HG03460 (cell line): Measurements from ENCODE around the gene TEX2.

Experiments
- ATAC-seq: cut with Tn5 transposase; IDR thresholded peaks from one replicate; pipeline ENCODE4 v1.9.1; 2021; ENCODE audit not compliant: unreplicated experiment

Gene TEX2

GRCh38 chr17:64147110-64148016, 115.7 kb downstream of the TEX2 start:
- no peak for ATAC-seq

- peak; percentile 5 for ATAC-seq
These were observed 116.5 kb downstream of the TEX2 start for GRCh38 chr17:64146418-64147109.

GRCh38 chr17:64145751-64146417, 117.2 kb downstream of the TEX2 start:
- ATAC-seq = peak; percentile 93

- ATAC-seq = peak; percentile 9
These were observed 117.7 kb downstream of the TEX2 start for GRCh38 chr17:64145375-64145750.

GRCh38 chr17:64139542-64139941, 123.5 kb downstream of the TEX2 start:
- ATAC-seq = no peak

GRCh38 chr17:64138441-64138840, 124.6 kb downstream of the TEX2 start:
- no peak for ATAC-seq

- ATAC-seq = no peak
These were observed 128.1 kb downstream of the TEX2 start for GRCh38 chr17:64135000-64135399.

GRCh38 chr17:64134216-64134970, 128.7 kb downstream of the TEX2 start:
- ATAC-seq = no peak

GRCh38 chr17:64133546-64134215, 129.4 kb downstream of the TEX2 start:
- ATAC-seq = no peak

GRCh38 chr17:64131606-64132270, 131.3 kb downstream of the TEX2 start:
- ATAC-seq = no peak

- ATAC-seq = peak; percentile 16
These were observed 132.5 kb downstream of the TEX2 start for GRCh38 chr17:64130559-64131001.

- ATAC-seq = peak; percentile 73
These were observed 133.1 kb downstream of the TEX2 start, which contains the start of gene ERN1 for GRCh38 chr17:64129765-64130558. ERN1 (minus strand) TSS chr17:64130144; CDS start chr17:64130029, 115 bp downstream.

- ATAC-seq = no peak
These were observed 133.6 kb downstream of the TEX2 start for GRCh38 chr17:64129515-64129764.

GRCh38 chr17:64128787-64129514, 134.1 kb downstream of the TEX2 start:
- ATAC-seq = no peak

- no peak for ATAC-seq
These were observed 136.1 kb downstream of the TEX2 start for GRCh38 chr17:64126918-64127317.

GRCh38 chr17:64125937-64126336, 137.1 kb downstream of the TEX2 start:
- no peak for ATAC-seq

GRCh38 chr17:64124609-64125008, 138.5 kb downstream of the TEX2 start:
- ATAC-seq = no peak

- ATAC-seq = no peak
These were observed 139.9 kb downstream of the TEX2 start for GRCh38 chr17:64123114-64123513.
